Non-pigmented ciliary epithelial cell (primary cell): ENCODE measurements around the gene GNAL.

ENCODE experiments used
- DNase-seq: peaks from one replicate; pipeline ENCODE4 v3.0.0-alpha.2; 2010; ENCODE audit warnings: low read depth

Gene GNAL

DNA sequence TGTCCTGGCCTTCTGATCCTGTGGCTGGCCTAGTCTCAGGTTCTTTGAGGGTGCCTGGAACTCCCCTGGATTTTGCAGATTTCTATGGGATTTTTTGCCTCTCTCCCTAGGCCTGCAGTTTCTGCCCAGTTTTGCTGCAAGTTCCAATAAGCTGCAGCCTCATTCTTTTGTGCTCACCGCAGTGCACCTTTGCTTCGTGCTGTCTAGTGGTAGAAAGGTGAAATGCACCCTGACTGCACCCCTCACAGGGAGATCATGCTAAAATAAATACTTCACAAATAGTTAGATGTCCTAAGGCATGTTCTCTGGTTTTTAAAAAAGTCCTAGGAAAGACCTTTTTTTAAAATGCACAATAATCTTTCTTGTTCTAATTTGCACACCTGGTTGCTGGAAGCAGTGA lies 72.5 kb downstream of the GNAL start:
- no peak for DNase-seq

DNA sequence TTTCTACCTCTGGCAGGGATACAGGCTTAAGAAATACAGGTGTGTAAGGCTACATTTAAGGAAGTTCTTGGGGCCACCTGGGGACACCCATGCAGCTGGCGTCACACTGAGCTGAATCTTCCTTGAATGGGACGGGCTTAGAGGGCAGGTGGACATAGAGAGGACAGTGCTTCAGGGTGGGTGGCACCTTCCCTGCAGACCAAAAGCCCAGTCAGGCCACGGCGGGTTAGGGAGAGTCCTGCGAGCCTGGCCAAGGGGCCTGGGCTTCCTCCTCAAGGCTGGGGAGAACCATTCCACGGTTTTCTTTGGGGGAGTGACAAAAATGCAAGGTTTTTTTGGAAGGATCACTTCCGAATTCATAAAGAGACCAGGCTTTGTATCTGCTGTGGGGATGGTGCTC lies 73.4 kb downstream of the GNAL start:
- DNase-seq = no peak

DNA sequence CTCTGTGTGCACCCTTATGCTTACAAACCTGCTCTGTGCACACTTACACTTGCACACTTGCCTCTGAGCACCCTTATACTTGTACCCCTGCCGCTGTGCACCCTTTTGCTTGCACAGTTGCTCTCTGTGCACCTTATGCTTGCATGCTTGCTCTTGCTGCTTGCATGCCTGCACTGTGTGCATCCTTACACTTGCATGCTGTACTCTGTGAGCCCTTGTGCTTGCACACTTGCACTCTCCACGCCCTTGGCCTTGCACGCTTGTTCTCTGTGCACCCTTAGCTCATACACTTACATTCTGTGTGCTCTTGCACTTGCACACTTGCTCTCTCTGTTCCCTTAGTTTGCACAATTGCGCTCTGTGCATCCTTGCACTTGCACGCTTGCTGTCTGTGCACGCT lies 78.3 kb downstream of the GNAL start:
- DNase-seq = no peak

DNA sequence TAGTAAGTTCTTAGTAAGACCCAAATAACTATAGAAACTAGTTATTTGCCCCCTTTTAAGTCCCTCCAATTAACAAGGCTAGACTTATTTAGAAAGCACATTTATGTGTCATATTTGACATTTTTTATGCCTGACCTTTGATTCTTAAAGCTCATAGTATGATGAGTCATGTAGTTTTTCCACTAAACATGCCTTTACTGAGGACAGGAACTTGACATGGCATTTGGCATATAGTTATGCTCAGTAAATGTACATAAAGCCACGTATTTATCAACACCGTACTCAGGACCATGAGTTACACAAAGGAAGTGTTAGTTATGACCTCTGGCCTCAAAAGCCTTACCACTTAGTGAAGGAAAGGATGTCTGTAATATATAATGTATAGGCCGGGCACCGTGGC lies 78.9 kb downstream of the GNAL start:
- no peak for DNase-seq

DNA sequence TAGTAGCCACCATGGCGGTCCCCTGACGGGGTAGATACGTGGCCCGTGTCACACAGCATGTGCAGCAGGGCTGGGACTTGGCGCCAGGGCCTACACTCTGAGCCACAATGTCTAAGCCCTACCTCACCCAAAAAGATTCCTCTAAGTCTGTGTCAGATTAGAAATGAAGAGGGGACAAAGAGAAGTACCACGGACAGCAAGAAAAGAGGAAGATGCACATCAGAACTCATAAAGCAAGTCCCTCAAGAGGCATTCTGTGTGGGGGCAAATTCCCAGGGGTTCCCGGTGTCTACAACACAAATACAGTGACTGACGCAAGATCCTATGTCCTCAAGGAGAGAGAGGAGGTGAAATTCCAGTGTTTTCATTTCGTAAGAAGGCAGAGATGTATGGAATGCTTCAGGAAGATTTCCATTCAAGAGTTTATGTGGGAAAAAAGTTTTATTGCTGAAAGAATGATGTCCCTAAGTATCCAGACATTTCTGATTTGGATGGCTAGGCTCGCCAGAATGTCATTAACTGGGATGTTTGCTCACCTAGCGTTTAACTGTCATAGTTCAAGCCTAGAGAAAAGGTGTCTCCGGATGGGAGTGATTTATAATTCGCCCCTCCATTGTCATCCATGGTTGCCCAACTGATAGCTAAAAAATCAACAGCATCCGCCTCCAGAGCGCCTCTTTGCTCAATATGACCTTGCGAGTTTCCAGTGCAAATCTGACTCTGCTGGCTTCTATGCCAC lies 86.5 kb downstream of the GNAL start:
- DNase-seq = no peak

DNA sequence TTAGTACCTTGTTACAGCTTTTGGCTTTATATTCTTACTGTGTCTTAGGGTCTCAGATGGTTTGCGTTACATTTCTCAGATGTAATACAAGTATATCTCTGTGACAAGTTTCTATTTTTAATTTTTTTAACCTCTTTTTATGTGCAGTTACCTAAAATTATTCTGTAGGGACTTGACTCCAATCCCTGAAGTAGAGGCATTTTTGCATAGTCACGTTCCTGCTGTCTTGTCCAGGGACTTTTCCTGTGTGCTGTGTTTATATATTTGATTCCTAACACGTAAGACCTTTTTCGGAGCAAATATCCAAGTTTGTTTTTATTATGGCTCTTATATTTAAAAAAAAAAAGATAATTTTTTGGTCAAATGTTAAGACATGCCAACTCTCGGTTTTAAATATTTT lies 91.0 kb downstream of the GNAL start:
- no peak for DNase-seq

DNA sequence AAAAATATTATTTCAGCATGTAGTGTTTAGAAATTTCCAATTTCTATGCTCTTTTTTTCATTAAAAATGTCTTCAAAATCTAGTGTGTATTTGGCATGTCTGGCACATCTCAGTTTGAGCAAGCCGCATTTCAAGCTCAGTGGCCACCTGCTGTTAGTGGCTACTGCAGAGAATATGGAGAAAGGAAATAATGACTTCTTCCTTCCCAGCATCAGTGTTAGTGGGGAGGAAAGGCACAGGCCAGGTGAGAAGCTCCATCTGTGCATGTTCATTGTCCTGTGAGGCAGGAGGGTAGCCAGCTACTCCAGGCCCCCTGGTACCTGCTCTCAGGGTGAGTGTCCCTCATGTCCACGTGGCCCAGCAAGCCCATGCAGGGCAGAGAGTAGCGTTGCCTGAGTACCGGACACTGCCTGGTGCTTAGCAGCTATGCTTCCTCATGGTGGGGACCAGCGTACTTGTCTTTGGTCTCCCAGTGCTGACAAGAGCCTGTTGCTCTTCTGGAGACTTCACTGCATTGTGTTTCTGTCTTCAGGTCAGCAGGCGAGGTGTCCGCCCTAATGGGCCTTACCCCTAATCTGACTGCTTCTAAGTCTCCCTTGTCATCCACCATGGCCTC lies 94.8 kb downstream of the GNAL start:
- DNase-seq = no peak

DNA sequence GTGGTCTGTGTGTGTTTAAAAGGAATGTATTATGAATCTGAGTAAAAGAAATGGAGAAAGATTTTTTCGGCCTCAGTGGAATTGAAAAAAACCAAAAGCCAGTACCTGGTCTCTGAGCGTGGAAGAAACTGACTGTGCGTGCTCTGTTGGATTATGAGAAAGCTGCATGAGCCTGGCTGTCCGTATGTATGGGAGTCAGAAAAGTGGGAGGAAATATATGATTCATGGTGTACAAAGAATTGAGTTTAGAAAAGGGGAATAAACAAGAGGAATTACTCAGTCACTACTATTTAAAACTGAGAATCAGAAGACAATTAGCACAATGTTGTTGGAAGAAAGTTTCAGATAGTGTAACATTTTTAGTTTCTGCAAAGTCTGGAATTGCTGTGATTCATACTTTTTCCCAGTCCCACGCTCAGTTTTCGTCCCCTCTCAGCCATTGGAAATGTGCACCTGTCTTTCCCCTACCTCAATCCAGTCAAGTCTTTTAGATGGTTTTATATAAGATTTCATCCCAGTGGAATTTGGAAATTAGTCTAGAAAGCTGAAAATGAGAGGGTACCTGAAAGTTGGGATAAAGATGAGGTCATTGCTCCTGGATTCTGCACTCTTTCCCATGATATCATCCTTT lies 95.7 kb downstream of the GNAL start:
- no peak for DNase-seq

DNA sequence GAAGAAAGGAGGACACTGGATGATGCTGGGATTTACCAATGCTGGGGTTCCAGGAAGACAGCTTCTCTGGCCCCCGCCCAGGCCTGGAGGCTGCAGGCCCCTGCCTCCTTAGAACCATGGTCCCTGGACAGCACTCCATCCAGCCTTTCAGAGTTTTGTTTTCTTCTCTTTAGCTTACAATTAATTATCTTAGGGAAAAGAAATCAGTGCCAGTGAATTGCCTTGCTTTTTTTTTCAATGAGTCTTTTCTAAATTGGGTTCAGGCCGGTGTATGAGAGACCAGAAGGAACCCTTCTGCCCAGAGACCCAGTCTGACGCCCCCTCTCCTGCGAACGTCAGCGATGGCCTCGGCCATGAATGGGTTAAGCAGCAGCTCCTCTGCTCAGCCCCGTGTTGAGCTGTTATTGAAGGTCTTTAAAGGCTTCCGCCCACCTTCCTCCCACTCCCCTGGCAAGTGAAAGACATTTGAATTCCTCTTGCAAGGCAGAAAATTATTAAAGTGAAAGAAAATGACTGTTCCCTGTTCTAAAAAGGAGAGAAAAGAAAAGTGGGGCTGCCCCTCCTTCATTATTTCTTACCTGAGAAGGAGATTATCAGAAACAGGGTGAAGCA lies 96.5 kb downstream of the GNAL start:
- DNase-seq = no peak

DNA sequence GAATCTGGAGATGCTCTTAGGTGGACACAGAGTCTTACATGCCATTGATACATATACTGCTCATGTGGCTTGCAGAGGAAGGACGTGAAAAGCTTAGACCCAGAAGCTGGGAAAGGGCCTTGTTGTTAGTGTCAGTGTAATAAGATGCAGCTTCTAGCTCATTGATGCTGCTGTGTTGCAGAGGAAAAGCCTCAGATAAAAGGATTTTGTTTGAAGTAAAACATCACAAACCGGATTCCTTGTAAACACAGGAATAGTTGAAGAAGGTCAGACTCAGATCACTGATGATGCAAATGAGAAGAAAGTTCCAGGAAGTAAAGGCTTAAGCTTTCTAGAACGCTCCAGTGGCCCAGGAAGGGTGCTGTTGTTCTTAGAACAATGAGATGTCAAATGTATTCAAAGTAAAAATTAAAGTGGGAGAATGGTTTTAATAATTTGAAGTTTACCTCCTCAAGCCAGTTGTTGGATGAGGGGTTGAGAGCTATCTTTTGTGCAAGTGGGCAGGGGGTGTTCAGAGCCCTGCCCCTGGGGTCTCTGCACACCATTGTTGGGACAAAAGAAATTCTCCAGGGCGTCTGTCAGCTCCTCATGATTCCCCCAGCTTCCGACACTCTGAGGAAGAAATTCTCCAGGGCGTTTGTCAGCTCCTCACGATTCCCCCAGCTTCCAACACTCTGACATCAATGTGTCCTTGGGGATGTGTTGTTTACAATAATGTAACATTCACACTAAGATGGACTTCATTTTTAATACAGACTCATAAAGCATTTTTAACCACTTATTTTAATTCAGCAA lies 100.8 kb downstream of the GNAL start:
- DNase-seq = no peak

DNA sequence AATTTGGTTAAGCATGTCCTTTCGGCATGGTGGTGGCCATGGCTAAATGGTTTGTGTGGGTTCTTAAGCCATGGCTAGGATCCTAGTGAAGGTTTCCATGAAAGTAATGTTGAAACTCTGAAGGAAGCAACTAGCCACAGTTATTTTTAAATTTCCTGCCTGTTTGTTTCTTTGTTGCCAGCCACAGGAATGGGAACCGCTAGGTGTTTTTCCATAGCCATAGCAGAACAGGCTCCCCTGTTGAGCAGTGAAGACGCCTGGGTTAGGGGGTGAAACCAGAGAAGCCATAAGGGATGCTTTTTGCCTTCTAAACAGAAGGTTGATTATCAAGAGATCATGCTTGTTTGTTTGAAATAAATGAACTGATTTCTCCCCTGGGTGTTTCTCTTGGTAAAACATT lies 102.1 kb downstream of the GNAL start:
- no peak for DNase-seq

DNA sequence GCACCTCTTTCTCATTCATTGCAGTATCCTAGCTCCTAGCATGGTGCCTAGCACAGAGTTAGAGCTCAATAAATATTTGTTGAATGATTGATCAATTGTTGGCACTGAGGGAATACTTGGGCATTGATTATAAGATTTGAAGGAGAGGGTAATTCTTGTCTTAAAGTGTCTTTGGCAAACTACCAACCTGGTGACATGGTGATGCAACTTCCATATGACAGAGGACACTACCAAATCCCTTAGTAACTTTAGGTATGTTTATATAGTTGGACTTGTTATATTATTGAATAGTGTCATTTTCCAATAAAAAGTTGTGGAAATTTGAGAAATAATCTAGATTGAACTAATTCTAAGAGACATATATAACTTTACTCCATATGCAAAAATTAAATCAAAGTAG lies 103.6 kb downstream of the GNAL start:
- DNase-seq = no peak

DNA sequence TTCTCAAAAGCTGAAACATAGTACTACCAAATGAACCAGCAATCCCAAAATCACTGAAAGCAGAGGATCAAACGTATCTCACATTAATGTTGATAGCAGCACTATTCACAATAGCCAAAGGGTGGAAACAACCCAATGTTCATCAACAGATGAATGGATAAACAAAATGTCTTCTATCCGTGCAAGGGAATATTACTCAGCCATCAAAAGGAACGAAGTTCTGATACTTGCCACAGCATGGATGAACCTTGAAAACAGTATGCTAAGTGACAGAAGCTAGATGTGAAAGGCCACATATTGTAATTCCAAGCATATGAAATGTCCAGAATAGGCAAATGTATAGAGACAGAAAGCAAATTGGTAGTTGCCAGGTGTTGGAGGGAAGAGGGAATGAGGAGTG lies 105.1 kb downstream of the GNAL start:
- no peak for DNase-seq

DNA sequence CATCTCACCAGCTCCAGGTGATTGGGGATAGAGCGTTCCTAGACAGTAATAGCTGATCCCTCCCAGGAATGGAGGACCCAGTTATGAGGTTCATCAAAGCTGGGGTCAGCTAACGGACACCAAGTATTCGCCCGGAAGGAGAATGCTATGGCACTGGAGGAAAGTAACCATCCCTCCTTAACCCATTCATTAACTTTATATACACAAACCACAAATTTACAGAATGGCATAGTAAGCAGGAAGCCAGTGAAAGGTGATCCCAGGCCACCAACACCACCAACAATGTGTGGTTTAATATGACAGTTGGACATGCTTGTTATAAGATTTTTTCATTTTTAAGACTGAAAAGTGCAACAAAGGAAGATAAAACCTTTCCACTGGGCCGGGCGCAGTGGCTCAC lies 106.9 kb downstream of the GNAL start:
- DNase-seq = no peak

DNA sequence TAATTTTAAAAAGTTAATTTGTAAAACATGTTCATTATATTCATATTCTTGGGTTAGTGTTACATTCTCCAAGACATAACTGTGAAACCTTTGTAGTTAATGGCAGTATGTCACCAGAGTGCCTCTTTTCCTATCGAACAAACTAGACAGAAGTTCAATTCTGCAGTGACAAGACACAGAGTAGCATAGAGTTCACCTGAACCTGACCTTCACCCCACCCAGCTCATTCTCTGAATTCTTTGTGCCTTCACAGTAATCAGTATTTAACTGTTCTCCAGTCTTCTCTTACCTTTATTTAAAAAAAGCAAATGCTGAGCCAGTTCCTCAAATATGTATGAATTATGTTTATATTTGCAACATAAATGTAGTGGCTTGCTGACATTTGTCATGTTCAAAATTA lies 109.2 kb downstream of the GNAL start:
- no peak for DNase-seq

DNA sequence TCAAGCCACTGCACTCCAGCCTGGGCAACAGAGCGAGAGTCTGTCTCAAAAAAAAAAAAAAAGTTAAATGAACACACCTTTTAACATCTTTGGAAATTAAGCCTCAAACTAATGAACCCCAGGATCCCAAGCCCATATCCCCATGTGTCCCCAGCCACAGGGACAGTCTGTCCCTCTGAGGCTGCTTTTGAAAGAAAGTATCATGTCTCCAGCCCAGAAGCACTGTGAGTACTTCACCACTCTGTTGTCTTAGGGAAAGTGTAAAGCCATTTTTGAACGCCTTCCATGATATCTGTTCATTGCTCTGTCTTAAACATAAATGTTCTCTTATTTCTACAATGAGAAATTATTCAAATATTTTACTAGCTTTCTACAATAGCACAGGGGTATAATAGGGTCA lies 110.0 kb downstream of the GNAL start:
- DNase-seq = no peak

DNA sequence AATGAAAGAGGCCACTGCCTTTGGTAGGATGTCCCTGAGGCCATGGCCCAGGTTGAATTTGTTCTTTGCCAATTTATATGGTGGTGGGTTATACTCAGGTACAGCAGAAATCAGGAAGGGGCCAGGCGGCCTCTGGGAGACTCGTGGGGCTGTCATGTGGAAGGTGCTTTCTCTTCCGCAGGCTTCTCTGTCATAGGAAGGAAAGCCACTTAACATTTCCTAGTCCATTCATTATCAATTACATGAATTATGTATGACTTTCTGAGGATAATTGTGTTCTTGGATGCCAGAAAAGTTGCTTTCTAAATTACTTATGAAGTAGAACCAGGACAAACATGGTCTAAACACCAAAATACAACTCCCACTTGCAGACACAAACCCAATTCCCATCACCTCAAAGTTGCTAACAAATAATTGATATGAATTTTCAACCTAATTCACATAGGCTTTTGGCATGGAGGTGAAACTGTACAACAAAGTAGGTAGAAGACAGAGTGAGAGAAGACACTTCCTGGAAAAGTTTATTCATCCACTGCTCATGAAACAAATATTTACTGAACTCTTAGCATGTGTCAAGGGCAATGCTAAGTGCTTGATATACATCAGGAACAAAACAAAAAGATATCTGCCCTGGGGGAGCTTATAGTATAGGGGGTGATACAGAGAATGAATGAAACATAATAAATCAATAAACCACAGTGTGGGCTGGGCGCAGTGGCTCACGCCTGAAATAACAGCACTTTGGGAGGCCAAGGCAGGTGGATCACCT lies 111.7 kb downstream of the GNAL start:
- no peak for DNase-seq

DNA sequence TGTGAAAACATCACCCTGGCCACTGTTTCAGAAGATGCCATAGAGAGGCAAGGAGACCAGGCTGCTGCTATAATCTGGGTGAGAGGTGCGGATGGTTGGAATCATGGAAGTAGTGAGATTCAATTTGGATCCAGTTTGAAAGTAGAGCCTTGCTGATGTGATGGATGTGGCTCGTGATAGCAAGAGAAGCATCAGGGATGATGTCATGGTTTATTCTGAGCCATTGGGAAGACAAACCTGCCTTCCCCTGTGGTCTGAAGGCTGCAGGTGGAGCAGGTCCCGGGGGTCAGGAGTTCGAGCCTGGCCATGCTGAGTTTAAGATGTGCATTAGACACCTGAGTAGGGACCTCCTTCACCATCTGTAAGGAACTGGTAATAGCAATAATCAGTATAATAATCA lies 112.5 kb downstream of the GNAL start:
- no peak for DNase-seq

DNA sequence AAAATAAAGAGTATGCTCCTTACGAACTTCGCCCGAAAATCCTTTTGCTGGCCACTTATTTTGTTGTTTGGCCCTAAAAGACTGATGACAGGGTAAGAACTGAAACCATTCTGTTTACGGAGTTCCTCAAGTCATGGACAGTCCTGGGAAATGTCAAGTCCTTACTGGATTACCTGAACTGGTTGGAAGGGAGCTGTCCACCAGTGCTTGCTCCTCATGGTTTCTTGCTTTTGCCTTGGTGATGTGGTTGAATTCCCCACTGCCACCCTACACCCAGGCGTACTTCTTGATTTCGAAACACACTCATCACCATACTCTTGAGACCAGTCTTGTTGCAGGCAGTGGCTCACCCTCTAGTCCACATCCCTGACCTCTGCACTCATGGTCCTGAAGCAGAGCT lies 113.1 kb downstream of the GNAL start:
- DNase-seq = no peak

DNA sequence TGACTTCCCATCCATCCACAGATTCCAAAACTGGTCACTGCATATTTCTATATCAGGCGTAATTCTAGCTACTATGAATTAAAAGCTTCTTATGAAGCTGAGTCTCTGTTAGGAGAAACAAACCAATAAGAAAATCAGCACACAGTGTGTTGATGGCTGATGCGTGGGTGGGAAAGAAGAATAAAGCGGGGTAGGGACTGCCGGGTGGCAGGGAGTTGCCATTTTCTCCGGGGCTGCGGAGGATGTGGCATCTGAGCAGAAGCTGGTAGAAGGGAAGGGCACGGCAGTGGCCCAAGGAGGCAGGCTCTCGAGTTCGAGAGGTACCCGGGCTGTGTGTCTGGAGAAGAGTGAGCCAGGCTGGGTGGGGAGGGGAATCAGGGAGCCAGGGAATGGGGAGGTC lies 113.5 kb downstream of the GNAL start:
- no peak for DNase-seq

DNA sequence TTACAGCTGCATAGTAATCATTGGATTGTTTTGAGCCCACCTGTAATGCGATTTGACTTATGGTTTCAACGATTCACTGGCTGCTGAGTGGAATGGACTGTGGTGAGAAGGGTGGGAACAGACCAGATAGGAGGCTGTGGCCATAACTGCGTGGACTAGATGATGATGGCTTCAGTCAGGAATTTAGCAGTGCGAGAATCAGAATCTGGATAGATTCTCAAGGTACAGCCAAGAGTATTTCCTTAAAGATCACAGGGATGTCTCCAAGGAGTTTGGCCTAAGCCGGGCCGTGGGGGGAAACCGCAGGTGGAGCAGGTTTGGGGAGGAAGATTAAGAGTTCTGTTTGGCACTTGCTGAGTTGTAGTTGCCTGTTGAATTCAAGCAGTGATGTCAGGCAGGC lies 118.2 kb downstream of the GNAL start:
- no peak for DNase-seq
